ENCODE data around the gene TEAD1.

The TEAD1 gene

DNA sequence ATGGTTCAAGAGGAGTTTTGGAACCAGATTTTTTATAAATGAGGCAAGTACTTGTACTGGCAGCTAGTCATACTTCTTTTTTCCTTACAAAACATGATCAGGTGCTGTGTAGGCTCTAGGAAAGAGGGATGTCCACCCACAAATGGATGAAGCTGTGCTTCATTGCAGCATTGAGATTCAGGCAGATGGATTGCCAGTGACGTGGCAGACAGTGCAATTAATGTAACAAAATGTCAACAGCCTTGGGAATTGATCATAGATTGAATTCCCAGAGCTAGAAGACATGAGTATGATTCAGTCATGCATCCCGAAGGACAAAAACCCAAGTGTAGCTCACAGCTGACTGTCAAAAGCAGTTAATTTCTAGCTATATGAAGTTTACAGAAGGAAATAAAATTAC lies 235.7 kb downstream of the TEAD1 start:
- no peak for DNase-seq

DNA sequence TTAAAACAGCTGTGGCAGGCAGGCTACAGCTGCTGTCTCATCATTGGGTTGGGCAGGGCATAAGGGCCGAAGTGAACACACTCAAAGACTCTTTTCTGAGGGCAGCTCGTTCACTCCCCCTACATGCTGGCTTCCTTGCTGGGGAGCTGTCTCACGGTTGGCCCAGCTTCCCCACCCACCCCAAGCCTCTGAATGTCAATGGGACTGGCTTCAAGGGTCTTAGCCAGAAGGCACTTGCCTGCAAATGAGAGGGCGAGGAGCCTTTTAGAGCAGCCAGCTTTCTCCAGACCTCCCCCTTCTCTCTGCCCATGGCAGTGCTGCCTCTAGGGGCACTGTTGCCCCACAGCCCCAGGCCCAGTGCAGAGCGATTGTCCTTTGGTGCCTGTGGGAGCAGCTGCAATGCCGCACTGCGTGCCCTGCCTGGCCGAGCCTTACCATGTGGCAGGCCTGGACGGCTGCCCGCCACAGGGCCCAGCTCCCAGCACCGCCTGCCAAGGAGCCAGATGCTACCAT lies 240.2 kb downstream of the TEAD1 start:
- no peak for DNase-seq

DNA sequence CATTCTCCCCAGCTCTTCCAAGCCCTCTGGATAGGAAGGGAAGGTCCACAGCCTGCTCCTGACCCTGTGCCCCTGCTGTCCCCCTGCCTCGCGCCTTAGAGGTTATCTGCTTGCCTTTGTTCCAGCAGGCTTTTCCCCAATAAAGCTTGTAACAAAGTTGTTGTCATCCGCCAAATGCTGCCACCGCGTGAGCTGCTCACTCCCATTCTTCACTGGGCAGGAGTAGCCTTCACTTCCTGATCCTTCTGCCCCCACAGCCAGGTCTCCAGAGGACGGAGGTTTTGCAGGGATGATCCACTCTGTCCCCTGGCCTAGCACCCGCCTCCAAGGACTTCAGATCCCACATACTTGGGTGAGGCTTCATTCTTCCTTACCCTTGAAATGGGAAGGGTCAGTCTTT lies 240.9 kb downstream of the TEAD1 start:
- DNase-seq = no peak

DNA sequence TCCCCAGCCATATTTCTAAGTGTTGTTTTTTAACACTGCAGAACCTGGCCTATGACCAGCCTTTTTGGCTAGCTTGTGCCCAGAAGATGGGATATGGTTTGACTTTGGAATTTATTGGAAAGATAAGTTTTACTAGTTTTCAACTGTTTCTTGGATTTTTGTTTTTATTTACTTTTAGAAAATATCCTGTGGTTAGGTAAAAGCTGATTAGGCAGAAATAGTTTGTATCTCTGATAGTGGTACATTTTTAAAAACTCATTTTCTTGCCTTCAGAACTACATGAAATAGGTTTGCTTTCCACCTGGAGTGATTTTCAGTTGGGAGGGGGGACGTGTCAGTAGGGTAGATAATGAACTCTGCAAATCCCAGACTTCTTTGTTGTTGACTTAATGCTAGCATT lies 243.6 kb downstream of the TEAD1 start:
- DNase-seq = no peak

DNA sequence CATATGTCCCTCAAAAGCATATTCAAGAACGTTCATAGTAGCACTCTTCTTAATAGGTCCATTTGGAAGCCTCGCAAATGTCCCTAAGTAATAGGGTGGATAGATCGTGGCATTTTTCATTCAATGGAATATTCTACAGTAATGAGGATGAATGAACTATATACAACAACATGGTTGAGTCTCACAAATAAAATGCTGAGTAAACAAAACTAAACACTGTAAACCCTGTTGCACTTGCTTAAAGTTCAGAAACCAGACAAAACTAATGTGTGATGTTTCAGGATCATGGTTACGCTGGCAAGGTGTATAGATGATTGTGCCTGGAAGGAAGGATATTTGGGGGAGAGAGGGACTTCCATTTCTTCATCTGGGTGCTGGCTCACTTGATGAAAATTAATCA lies 244.4 kb downstream of the TEAD1 start:
- DNase-seq = no peak

DNA sequence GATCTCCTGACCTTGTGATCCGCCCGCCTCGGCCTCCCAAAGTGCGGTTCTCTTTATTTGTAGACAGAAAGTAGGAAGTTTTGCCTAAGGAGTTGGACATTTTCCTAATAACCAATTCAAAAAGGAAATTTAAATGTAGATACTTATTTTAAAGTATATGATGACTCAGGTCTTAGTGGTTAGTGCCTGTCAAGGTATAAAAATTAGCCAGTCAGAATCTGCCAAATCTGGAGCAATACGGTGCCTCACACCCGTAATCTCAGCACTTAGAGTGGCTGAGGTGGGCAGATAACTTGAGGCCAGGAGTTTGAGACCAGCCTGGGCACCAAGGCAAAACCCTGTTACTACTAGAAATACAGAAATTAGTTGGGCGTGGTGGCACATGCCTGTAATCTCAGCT lies 248.2 kb downstream of the TEAD1 start:
- DNase-seq = no peak

DNA sequence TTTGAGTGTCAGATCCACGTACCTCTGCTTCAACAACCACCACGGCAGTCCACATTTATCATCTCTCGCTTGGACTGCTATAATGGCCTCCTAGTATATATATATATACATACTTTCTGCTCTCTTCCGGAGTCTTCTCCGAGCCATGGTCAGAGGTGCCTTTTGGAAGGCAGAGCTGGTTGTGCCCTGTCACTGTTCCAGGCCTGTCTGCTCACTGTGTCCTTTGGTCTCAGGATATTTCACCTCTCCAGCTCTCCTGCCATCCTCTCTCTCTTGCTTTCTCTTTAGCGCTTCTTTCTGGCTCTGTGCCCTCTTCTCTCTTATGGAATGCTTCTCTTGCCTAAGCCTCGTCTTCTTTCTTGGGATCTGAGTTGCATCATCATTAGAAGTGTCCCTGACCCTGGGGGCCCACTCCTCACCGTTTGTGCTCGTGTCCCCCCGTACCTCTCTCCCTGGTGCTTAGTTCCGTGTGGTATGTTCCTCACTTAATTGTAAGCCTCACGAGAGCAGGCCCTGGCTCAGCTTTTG lies 248.8 kb downstream of the TEAD1 start:
- DNase-seq = no peak

DNA sequence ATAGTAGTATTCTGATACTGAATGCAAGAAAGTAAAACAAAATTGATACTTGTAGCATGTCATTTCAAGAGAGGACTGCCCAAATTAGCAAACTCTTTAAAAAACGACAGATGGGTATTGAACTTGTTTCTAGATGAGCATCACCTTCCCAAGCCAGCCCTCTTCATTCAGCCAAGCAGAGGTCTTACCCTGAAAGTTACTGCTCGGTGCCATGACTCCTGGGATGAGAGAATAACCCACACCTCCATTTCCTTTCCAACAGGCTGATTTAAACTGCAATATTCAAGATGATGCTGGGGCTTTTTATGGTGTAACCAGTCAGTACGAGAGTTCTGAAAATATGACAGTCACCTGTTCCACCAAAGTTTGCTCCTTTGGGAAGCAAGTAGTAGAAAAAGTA lies 250.4 kb downstream of the TEAD1 start:
- DNase-seq = no peak

DNA sequence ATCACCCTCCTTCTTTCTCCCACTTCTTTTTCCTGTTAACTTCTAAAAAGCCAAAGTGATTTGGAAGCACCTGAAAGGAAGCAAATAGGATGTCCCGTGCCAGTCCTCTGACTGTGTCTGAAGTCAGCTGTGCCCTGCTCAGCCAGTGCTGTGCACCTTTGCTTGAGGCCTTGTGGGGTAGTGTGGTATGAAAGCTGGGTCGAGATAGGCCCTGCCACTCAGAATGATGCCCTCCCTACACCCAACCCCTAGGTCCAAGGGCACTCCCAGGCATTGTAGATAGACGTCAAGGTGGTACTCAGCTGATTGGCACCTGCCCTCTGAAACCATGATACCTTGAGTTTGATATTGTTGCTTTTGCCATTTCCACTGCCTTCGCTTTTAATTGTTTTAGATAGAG lies 251.3 kb downstream of the TEAD1 start:
- no peak for DNase-seq

DNA sequence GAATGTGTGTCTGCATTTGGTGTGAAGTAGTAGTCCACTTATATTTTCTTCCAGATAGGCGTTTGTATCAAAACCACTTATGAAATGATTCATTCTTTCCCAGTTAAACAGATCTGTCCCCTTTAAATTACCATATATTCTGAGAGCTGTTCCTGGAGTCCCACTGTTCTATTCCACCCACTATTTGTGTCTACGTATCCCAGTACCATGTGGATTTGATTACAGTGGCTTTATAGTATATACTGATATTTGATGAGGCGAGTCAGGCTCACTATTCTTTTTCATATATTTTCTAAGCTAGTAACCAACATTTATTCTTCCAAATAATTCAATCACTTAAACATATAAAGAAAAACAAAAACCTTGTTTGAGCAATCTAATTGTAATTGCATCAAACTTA lies 253.0 kb downstream of the TEAD1 start:
- DNase-seq = no peak

DNA sequence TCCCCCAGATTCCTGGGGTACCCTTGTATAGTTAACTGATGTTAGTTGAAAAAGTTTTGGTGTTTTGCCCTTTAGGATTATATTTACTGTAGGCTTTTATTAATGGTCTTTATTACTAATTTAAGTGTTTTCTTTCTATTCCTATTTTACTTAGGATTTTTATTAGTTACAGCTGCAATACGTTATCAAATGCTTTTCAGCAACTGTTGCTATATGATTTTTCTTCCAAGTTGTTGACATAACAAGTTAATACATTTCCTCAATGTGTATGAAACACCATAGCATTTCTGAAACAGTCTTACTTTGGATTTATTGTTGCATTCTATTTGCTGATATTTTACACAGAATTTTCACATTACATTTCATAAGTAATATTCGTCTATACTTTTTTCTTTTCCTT lies 253.7 kb downstream of the TEAD1 start:
- DNase-seq = no peak

DNA sequence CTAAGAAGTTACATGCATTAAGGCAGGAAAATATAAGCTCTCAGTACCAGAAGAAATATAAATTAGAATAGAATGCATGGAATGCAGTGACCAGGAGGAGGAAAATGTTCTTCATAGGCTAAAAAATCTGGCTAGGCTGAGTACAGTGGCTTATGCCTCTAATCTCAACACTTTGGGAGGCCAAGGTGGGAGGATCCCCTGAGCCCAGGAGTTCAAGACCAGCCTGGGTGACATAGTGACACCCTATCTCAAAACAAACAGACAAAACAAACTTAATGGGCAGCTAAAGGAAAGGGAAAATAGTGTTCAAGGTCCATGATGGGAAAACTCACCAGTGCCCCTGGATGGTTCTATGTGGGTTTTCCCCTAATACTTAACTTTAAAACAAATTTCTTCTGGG lies 256.6 kb downstream of the TEAD1 start:
- no peak for DNase-seq

DNA sequence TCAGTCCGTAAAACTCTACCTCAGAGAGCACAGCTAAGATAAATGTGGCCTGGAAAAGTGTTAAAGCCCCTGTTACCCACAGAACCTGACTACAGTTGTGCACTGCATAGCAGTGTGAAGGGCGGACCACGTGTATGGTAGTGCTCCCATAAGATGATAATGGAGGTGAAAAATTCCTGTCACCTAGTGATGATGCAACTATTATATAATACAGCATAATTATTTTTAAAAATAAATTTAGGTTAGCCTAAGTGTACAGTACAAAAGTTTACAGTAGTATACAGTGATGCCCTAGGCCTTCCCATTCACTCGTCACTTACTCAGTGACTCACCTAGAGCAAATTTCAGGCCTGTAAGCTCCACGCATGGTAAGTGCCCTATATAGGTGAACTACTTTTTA lies 258.3 kb downstream of the TEAD1 start:
- no peak for DNase-seq

DNA sequence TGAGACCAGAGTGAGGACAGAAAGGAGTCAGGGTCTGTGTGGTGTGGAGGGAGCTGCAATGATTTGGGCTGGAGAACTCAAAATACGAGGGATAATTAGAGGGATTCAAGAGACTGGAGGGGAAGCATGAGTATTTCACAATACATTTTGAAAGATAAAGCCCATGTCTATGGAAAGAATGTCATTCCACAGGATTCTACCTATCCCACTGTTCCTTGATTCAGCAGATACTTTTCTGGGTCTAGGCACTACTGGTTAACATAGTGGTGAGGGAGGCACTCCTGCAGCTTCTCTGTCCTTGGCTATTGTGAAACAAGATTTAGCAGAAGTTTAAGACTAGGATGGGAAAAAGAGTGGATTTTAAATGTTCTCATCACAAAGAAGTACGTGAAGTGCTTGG lies 262.0 kb downstream of the TEAD1 start:
- DNase-seq = no peak

DNA sequence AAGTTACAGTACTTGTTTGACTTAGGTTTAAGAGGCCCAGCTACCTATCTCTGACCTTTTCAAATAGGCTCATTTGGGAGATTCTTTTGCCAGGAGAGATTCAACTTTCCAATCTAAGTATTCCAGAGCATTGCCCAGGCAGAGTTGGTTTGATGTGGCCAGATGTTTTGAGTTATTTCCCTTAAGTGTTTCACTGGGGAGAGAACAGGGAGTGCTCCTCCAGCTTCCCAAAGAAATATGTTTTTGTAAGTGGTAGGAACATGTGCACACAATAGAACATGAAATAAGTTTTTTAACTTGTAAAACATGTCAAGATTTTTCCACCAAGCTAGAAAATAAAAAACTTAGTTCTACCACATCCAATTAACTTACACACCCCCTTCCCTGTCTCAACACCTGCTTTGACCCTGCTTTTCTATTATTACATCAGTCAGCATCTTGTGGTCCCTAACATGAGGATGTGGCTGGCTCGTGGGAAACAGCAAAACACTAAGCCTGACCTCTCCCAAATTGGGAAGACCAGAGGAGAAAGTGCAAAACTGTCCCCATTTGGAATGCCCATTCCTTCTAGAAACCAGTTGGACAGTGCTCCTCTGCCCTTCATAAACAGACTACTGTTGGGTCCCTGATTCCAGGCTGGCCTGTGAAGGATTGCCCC lies 264.5 kb downstream of the TEAD1 start:
- no peak for DNase-seq

DNA sequence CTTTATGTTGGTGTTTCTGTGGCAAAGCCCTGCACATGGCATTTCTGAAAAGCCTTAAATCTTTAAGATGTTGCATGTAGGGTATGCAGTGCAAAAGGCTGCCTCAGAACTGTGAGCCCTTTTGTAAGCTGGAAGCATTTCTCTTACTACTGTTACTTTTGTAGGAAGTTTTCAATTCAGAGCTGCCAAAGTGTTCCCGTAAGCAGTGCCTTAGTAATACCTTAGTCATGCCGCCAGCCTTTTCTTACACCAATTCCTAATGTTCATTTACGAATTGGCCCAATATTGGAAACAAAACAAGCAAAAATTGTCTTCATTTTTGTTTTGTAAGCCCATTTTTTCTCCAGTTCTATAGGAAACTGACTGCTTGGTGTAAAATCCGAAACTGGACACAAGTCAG lies 267.4 kb downstream of the TEAD1 start:
- DNase-seq = no peak

DNA sequence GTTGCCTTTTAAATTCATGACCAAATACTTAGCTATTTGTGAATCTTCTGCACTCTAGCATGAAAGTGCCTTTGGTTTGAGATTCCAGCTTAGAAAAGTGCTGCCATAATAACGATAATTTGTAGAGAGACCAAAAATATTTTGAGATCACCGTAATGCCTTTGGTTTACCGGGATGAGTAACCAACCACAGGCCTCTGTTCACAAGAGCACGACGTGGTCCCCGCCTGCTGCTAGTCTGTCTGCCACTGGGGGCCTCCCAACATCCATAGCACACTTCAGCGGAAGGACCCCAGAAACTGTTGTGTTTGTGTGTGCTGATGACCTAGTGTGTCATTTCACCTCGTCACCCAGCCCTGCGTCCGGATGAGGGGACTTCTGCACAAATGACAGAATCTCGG lies 267.9 kb downstream of the TEAD1 start:
- no peak for DNase-seq

DNA sequence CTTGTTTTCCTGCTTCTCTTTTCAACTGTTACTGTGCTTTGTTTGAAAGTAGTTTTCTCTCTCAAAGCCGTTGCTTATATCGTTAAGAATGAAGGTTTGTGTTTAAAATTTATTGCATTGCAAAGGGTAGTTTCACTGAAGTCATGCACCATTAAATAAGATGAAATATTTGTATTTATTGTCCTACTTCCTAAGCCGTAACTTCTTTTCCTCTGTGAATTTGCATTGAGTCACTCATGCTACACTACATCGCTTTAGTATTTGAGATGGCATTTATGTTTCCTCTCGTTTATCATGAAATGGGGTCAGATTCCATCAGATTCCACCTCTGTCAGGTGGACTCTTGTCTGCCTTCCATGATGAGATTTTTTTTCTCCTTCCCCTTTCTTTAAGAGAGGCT lies 269.1 kb downstream of the TEAD1 start:
- DNase-seq = no peak

DNA sequence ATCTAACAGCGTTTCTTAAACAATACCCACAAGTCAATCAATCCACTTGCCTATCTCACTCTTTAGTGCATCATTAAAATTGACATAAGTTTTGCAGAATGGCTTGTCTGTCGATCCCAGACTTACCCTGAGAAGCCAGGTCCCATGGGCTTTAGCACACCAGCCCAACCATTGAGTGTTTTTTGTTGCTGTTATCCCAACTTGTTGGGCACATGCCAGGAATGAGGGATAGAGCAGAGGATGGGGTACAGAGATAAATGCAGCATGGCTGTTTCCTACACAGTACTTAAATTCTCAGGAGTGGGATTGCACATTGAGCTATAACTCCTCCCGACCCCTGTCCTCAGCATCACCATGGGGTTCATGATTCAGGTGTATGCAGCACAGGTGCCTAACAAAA lies 270.7 kb downstream of the TEAD1 start:
- no peak for DNase-seq

DNA sequence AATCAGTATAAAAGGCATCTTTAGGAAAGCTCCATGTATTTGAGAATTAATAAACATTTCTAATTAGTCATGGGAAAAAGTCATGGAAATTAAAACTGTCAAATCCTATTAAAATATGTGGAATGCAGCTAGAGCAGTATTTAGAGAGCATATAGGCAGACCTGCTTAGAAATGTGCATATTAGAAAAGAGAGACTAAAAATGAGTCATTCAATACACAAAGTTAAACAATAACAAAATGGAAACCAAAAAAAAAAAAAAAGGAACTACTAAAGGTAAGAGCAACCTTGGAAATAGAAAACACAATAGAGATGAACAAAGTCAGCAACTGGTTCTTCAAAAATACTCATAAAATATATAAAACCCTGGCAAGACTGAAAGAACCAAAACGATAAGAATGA lies 275.2 kb downstream of the TEAD1 start:
- DNase-seq = no peak

DNA sequence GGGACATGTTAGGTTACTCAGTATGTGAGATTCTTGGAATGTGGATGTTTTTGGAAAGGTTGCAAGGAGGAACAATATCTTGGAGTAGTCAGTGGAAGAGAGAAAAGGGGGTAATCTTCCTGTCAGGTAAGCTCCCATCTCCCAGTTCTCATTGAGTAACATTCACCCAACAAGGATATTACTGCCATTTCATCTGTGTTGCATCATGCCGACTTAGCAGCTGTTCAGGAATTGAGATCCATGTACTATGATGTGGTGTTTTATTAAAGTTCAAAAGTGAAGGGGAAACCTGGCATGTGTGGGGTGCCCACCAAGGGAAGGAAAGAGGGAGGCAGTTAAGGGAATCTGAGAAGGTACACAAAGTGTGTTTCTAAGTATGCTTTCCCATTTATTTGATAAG lies 276.4 kb downstream of the TEAD1 start:
- no peak for DNase-seq

DNA sequence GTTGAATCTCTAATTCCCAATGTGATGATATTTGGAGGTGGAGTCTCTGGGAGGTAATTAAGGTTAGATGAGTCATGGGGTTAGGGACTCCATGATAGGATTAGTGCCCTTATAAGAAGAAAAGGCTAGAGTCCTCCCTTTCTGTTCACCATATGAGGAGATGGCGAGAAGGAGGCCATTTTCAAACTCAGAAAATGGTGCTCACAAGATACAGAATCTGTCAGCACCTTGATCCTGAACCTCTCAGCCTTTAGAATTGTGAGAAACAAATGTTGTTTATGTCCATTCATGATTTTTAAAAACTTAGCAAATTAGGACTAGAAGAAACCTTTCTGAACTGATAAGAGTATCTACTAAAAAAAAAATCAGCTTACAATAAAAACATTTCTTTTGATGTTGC lies 277.2 kb downstream of the TEAD1 start:
- DNase-seq = no peak

DNA sequence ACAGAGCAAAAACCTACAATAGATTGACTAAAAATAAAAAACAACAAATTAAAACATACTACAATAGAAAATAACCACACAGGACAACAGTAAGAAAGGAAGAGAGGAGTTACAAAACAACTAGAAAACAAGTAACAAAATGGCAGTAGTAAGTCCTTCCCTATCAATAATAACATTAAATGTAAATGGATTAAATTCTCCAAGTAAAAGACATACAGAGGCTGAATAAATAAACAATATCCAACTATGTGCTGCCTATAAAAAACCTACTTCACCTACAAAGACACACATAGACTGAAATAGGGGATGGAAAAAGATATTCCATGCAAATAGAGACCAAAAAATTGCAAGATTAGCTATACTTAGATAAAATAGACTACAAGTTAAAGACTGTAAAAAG lies 277.9 kb downstream of the TEAD1 start:
- no peak for DNase-seq

DNA sequence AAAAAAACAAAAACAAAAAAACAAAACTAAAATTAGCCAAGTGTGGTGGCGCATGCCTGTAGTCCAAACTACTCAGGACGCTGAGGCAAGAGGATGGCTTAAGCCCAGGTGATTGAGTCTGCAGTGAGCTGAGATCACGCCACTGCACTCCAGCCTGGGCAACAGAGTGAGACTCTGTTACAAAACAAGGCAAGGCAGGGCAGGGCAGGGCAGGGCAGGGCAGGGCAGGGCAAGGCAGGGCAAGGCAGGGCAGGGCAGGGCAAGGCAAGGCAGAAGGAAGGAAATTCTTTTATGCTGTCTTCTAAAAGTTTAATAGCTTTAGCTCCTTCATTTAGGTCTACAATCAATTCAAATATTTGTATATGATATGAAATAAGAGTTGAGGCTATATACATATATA lies 284.8 kb downstream of the TEAD1 start:
- no peak for DNase-seq

DNA sequence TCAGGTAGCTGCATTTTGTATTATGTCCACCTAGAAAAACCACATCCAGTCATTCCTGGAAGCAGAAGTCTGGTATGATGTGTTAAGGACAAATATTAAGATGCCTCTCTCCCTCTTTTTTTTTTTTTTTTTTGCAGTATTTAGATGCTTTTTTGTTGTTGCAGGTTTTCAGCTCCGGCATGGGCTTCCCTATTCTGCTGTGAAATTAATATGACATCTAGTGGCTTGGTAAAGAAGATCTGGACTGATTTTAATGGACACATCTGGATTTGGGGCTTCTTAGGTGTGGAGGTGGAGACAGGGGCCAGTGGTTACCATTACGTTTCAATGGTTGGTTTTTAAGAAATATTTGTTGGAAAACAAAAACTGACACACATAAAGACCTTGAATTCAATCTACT lies 287.4 kb downstream of the TEAD1 start:
- no peak for DNase-seq

Data from CD4-positive, alpha-beta T cell treated with Interleukin-1 beta for 1 hour (primary cell).